CD8-positive, alpha-beta memory T cell (primary cell): ENCODE measurements around the gene RABGAP1L. TPM values are rescaled to one million over a fixed set of nuclear protein-coding genes. Genes with fewer than 3 reads are reported as not detected.
A peak's percentile ranks its signal among the peaks of the same experiment; 100 is the strongest.
"Not testable (repeated sequence)": the region's sequence is repeated elsewhere in the genome, so short reads cannot be mapped to it uniquely, and the experiment has no call there.

ENCODE experiments used
- CTCF ChIA-PET: fragments of 350-600 bp; sonication (Branson Sonifier 250); formaldehyde crosslinking; loops from one replicate; lab custom pipeline; 2021; ENCODE audit warnings: antibody characterized with exemption; lab: Charles Lee
- POLR2A ChIA-PET: fragments of 350-600 bp; sonication (Branson Sonifier 250); formaldehyde crosslinking; loops from one replicate; lab custom pipeline; 2021; ENCODE audit warnings: antibody characterized with exemption; lab: Charles Lee
- DNase-seq, 5 donors: peaks; one replicate each; pipeline versions ENCODE4 v3.0.0 to v3.0.0-alpha.2; 2020 to 2022; ENCODE audit warnings: mixed read lengths in 1 of 5
- H3K27ac ChIP-seq: one replicate; pipeline ENCODE4 v1.7.0; 2013; ENCODE audit warnings: low read depth, mild to moderate bottlenecking, low read length, moderate library complexity
- H3K27me3 ChIP-seq: 2 replicates; pipeline ENCODE4 v1.7.0; 2013; ENCODE audit warnings: low read length, mild to moderate bottlenecking; ENCODE audit not compliant: insufficient read depth, poor library complexity, severe bottlenecking
- H3K36me3 ChIP-seq: 2 replicates; pipeline ENCODE4 v1.7.0; 2013; ENCODE audit warnings: mild to moderate bottlenecking, low read length, moderate library complexity; ENCODE audit not compliant: insufficient read depth
- H3K4me1 ChIP-seq: 2 replicates; pipeline ENCODE4 v1.7.0; 2013; ENCODE audit warnings: mild to moderate bottlenecking, low read length, moderate library complexity; ENCODE audit not compliant: insufficient read depth
- H3K4me3 ChIP-seq: 2 replicates; pipeline ENCODE4 v1.7.0; 2013; ENCODE audit warnings: mild to moderate bottlenecking, low read length
- H3K9me3 ChIP-seq: 2 replicates; pipeline ENCODE4 v1.7.0; 2013; ENCODE audit warnings: mild to moderate bottlenecking, low read length
- H3K27ac Mint-ChIP-seq, 8 donors: one replicate each; pipeline ENCODE4 v1.8.0; 2020 to 2021; ENCODE audit warnings: mixed read lengths in 8 of 8, mild to moderate bottlenecking in 6 of 8, inconsistent platforms in 3 of 8, moderate library complexity in 3 of 8
- H3K27me3 Mint-ChIP-seq, 2 donors: one replicate each; pipeline ENCODE4 v1.8.0; 2020 to 2021; ENCODE audit warnings: mixed read lengths in 2 of 2, mild to moderate bottlenecking in 1 of 2, moderate library complexity in 1 of 2
- H3K36me3 Mint-ChIP-seq, 3 donors: one replicate each; pipeline ENCODE4 v1.8.0; 2020 to 2021; ENCODE audit warnings: mixed read lengths in 3 of 3, inconsistent platforms in 1 of 3, mild to moderate bottlenecking in 1 of 3
- H3K4me1 Mint-ChIP-seq, 3 donors: one replicate each; pipeline ENCODE4 v1.8.0; 2020 to 2021; ENCODE audit warnings: mixed read lengths in 3 of 3, inconsistent platforms in 1 of 3, mild to moderate bottlenecking in 1 of 3
- H3K4me3 Mint-ChIP-seq, 7 donors: one replicate each; pipeline ENCODE4 v1.8.0; 2020 to 2021; ENCODE audit warnings: mixed read lengths in 7 of 7, mild to moderate bottlenecking in 6 of 7, moderate library complexity in 4 of 7, inconsistent platforms in 2 of 7
- H3K9me3 Mint-ChIP-seq, 5 donors: one replicate each; pipeline ENCODE4 v1.8.0; 2020 to 2022; ENCODE audit warnings: mixed read lengths in 5 of 5, mild to moderate bottlenecking in 3 of 5, moderate library complexity in 2 of 5, inconsistent platforms in 1 of 5
- polyA plus RNA-seq: library from polyadenylated mRNA; unstranded; fragments of 300-500 nt; fragmentation: Illumina TruSeq; gene quantifications from one replicate; pipeline ENCODE4 v1.2.3, GENCODE V29; 2021
- total RNA-seq, 2 experiments: library from RNA; stranded (reverse); gene quantifications; one replicate each; pipeline ENCODE4 v1.2.3, GENCODE V29; 2021

RABGAP1L gene
- total and polyA plus RNA-seq, 3 experiments from 2014 or later, result 41.7 to 78.5 (median 42.7) TPM

- no peak for DNase-seq
- peaks cover 40 to 69% (median 65%) of the 10 kb centered on the region in 3 donors for H3K4me1 Mint-ChIP-seq
- peaks cover 23% of the 10 kb centered on the region for H3K4me1 ChIP-seq
- H3K27ac Mint-ChIP-seq, result peak overlapping the region in 7 of 8 donors; percentile 0 to 69 (median 30)
- no peaks in the 10 kb centered on the region for H3K9me3 Mint-ChIP-seq
- no peak overlapping the region for H3K4me3 ChIP-seq
- no peak overlapping the region for H3K27ac ChIP-seq
- H3K9me3 ChIP-seq, result no peaks in the 10 kb centered on the region
- peaks cover 4 to 60% (median 14%) of the 10 kb centered on the region in 3 donors for H3K36me3 Mint-ChIP-seq
- peaks cover 35% of the 10 kb centered on the region for H3K36me3 ChIP-seq
- no peaks in the 10 kb centered on the region for H3K27me3 ChIP-seq
- H3K27me3 Mint-ChIP-seq, result no peaks in the 10 kb centered on the region
- ChIA-PET CTCF (no interaction called here), POLR2A (no interaction called here)
- H3K4me3 Mint-ChIP-seq, result no peak overlapping the region
Measured at GRCh38 chr1:175005085-175005783, 845.9 kb downstream of the RABGAP1L start.

- no peaks in the 10 kb centered on the region for H3K27me3 ChIP-seq
- DNase-seq, result no peak
- H3K4me3 ChIP-seq, result no peak overlapping the region
- no peaks in the 10 kb centered on the region for H3K27me3 Mint-ChIP-seq
- H3K4me1 ChIP-seq, result no peaks in the 10 kb centered on the region
- no peak overlapping the region for H3K4me3 Mint-ChIP-seq
- POLR2A ChIA-PET, result no interaction called here
- H3K36me3 ChIP-seq, result peaks cover 57% of the 10 kb centered on the region
- H3K9me3 Mint-ChIP-seq, result no peaks in the 10 kb centered on the region
- H3K36me3 Mint-ChIP-seq, result peaks cover 4 to 87% (median 18%) of the 10 kb centered on the region in 3 donors
- peak overlapping the region in 3 of 8 donors; percentile 69 to 72 (median 71) for H3K27ac Mint-ChIP-seq
- H3K9me3 ChIP-seq, result no peaks in the 10 kb centered on the region
- CTCF ChIA-PET, result no interaction called here
- peaks cover 9 to 28% (median 25%) of the 10 kb centered on the region in 3 donors for H3K4me1 Mint-ChIP-seq
- no peak overlapping the region for H3K27ac ChIP-seq
Measured at GRCh38 chr1:175009532-175009931, 850.2 kb downstream of the RABGAP1L start.

GRCh38 chr1:175013445-175013844 lies 854.1 kb downstream of the RABGAP1L start:
- Histone ChIP-seq H3K27me3 (no peaks in the 10 kb centered on the region), H3K27ac (no peak overlapping the region), H3K9me3 (no peaks in the 10 kb centered on the region), H3K4me3 (no peak overlapping the region), H3K4me1 (no peaks in the 10 kb centered on the region), H3K36me3 (peaks cover 66% of the 10 kb centered on the region)
- Mint-ChIP-seq H3K27ac (peak overlapping the region in 4 of 8 donors; percentile 9 to 76 (median 48)), H3K4me3 (no peak overlapping the region), H3K9me3 (no peaks in the 10 kb centered on the region), H3K36me3 (peaks cover 8 to 94% (median 21%) of the 10 kb centered on the region in 3 donors), H3K27me3 (peaks cover 0 to 1% of the 10 kb centered on the region in 2 donors), H3K4me1 (peaks cover 9 to 18% (median 10%) of the 10 kb centered on the region in 3 donors)
- ChIA-PET POLR2A (no interaction called here), CTCF (no interaction called here)
- no peak for DNase-seq

- Mint-ChIP-seq H3K27ac (peak overlapping the region in 4 of 8 donors; percentile 4 to 61 (median 20)), H3K4me1 (peaks cover 7 to 18% (median 10%) of the 10 kb centered on the region in 3 donors), H3K27me3 (peaks cover 0 to 1% of the 10 kb centered on the region in 2 donors), H3K9me3 (no peaks in the 10 kb centered on the region), H3K36me3 (peaks cover 4 to 89% (median 19%) of the 10 kb centered on the region in 3 donors), H3K4me3 (no peak overlapping the region)
- Histone ChIP-seq H3K4me3 (no peak overlapping the region), H3K9me3 (no peaks in the 10 kb centered on the region), H3K4me1 (no peaks in the 10 kb centered on the region), H3K27ac (no peak overlapping the region), H3K36me3 (peaks cover 51% of the 10 kb centered on the region), H3K27me3 (no peaks in the 10 kb centered on the region)
- no peak for DNase-seq
- POLR2A ChIA-PET, result interaction anchor here (1.6 kb wide), 1 partner anchor 15 kb away, joined by 6 read pairs; the partner anchor contains the start of gene CACYBP
- CTCF ChIA-PET, result interaction anchor here (0.9 to 1.7 kb wide), 2 partner anchors 14 to 137 kb away, joined by 3 to 4 read pairs; no protein-coding TSS in a partner anchor
Measured at GRCh38 chr1:175015243-175015642, 855.9 kb downstream of the RABGAP1L start.

- Histone ChIP-seq H3K36me3 (peaks cover 30% of the 10 kb centered on the region), H3K9me3 (no peaks in the 10 kb centered on the region), H3K4me1 (peaks cover 13% of the 10 kb centered on the region), H3K27me3 (no peaks in the 10 kb centered on the region), H3K4me3 (no peak overlapping the region), H3K27ac (no peak overlapping the region)
- Mint-ChIP-seq H3K4me3 (no peak overlapping the region), H3K27me3 (peaks cover 0 to 1% of the 10 kb centered on the region in 2 donors), H3K27ac (peak overlapping the region in 1 of 8 donors; percentile 44), H3K4me1 (peaks cover 34 to 53% (median 43%) of the 10 kb centered on the region in 3 donors), H3K36me3 (peaks cover 4 to 65% (median 13%) of the 10 kb centered on the region in 3 donors), H3K9me3 (no peaks in the 10 kb centered on the region)
- DNase-seq, result no peak
- CTCF ChIA-PET, result no interaction called here
- POLR2A ChIA-PET, result no interaction called here
Measured at GRCh38 chr1:175019524-175019923, 860.2 kb downstream of the RABGAP1L start.

GRCh38 chr1:175023043-175023921 lies 864.0 kb downstream of the RABGAP1L start, which contains the start of gene MRPS14:
MRPS14 (minus strand) TSS chr1:175023425; CDS start chr1:175023408, 17 bp downstream.
- Histone ChIP-seq H3K4me3 (peak within 1 kb of the TSS; percentile 94), H3K9me3 (no peaks in the 10 kb centered on the region), H3K4me1 (peaks cover 13% of the 10 kb centered on the region), H3K27ac (peak within 1 kb of the TSS; percentile 88), H3K27me3 (no peaks in the 10 kb centered on the region), H3K36me3 (peaks cover 1% of the 10 kb centered on the region)
- ChIA-PET CTCF (interaction anchor here (1.1 to 4.2 kb wide), 7 partner anchors 9 to 276 kb away, joined by 3 to 34 read pairs (median 5); partner anchors contain the start of gene CACYBP), POLR2A (interaction anchor here (0.7 to 4.4 kb wide), 7 partner anchors 12 to 1155 kb away, joined by 3 to 107 read pairs (median 5); partner anchors contain the start of genes CACYBP, GAS5 and ZBTB37)
- Mint-ChIP-seq H3K4me3 (peak within 1 kb of the TSS; percentile 87 to 95 (median 90)), H3K27me3 (no peaks in the 10 kb centered on the region), H3K36me3 (peaks cover 0 to 29% (median 2%) of the 10 kb centered on the region in 3 donors), H3K9me3 (no peaks in the 10 kb centered on the region), H3K4me1 (peaks cover 31 to 42% (median 39%) of the 10 kb centered on the region in 3 donors), H3K27ac (peak within 1 kb of the TSS; percentile 87 to 99 (median 94))
- peak; percentile 96 to 98 (median 98) for DNase-seq

GRCh38 chr1:175023922-175024242 lies 864.6 kb downstream of the RABGAP1L start:
- ChIA-PET POLR2A (interaction anchor here (1.3 to 4.4 kb wide), 5 partner anchors 13 to 1155 kb away, joined by 5 to 107 read pairs (median 6); partner anchors contain the start of genes CACYBP, GAS5 and ZBTB37), CTCF (interaction anchor here (1.1 to 4.2 kb wide), 7 partner anchors 9 to 276 kb away, joined by 3 to 34 read pairs (median 5); partner anchors contain the start of gene CACYBP)
- Mint-ChIP-seq H3K4me1 (peaks cover 31 to 41% (median 37%) of the 10 kb centered on the region in 3 donors), H3K36me3 (peaks cover 0 to 26% (median 1%) of the 10 kb centered on the region in 3 donors), H3K4me3 (peak overlapping the region; percentile 87 to 95 (median 90)), H3K27ac (peak overlapping the region; percentile 87 to 99 (median 94))
- not testable (repeated sequence) for DNase-seq, H3K9me3 Mint-ChIP-seq, H3K27me3 Mint-ChIP-seq, H3K27me3 ChIP-seq, H3K9me3 ChIP-seq, H3K36me3 ChIP-seq
- Histone ChIP-seq H3K4me1 (peaks cover 13% of the 10 kb centered on the region), H3K4me3 (peak overlapping the region; percentile 94), H3K27ac (peak overlapping the region; percentile 88)
